CD4-positive, alpha-beta T cell (primary cell): ENCODE data around the gene RIIAD1. TPM values are rescaled to one million over a fixed set of nuclear protein-coding genes. Genes with fewer than 3 reads are reported as not detected.

Experiments used
- ATAC-seq: fragments of 200-7000 bp; cut with Tn5 transposase; one replicate; pipeline ENCODE4 v1.10.0; 2022; ENCODE audit warnings: mild to moderate bottlenecking; ENCODE audit not compliant: poor library complexity
- CTCF ChIA-PET: fragments of 350-600 bp; sonication (Branson Sonifier 250); formaldehyde crosslinking; loops from one replicate; lab custom pipeline; 2021; ENCODE audit warnings: antibody characterized with exemption, inconsistent platforms; lab: Charles Lee
- POLR2A ChIA-PET: fragments of 350-600 bp; sonication (Branson Sonifier 250); formaldehyde crosslinking; loops from one replicate; lab custom pipeline; 2021; ENCODE audit warnings: antibody characterized with exemption, inconsistent platforms; lab: Charles Lee
- DNase-seq, 14 experiments: peaks; one replicate each; pipeline ENCODE4 v3.0.0-alpha.2; 2013 to 2020; ENCODE audit warnings: mixed read lengths in 2 of 14
- H3K27ac ChIP-seq, 2 donors: one replicate each; pipeline versions ENCODE4 v1.5.1 to v1.7.0; 2013; ENCODE audit warnings: low read length in 2 of 2, low read depth in 1 of 2, mild to moderate bottlenecking in 1 of 2
- H3K27me3 ChIP-seq, 2 experiments: 1 replicate in 1 of 2; 2 replicates in 1 of 2; pipeline versions ENCODE4 v1.6.1 to v1.7.0; 2013; ENCODE audit warnings: low read length in 2 of 2, control low read depth in 1 of 2, mild to moderate bottlenecking in 1 of 2, moderate library complexity in 1 of 2; ENCODE audit not compliant: insufficient read depth in 2 of 2, control insufficient read depth in 1 of 2
- H3K36me3 ChIP-seq: one replicate; pipeline ENCODE4 v1.6.1; 2013; ENCODE audit warnings: low read length, control low read depth; ENCODE audit not compliant: insufficient read depth
- H3K4me1 ChIP-seq: one replicate; pipeline ENCODE4 v1.6.1; 2013; ENCODE audit warnings: low read length, control low read depth; ENCODE audit not compliant: insufficient read depth
- H3K4me3 ChIP-seq: one replicate; pipeline ENCODE4 v1.5.1; 2013; ENCODE audit warnings: mild to moderate bottlenecking, low read length, moderate library complexity
- H3K9me3 ChIP-seq, 2 experiments: 1 replicate in 1 of 2; 2 replicates in 1 of 2; pipeline versions ENCODE4 v1.6.1 to v1.7.0; 2013; ENCODE audit warnings: low read length in 2 of 2, mild to moderate bottlenecking in 2 of 2, control low read depth in 1 of 2, moderate library complexity in 1 of 2; ENCODE audit not compliant: control insufficient read depth in 1 of 2, insufficient read depth in 1 of 2
- H3K27ac Mint-ChIP-seq: one replicate; pipeline ENCODE4 v1.8.0; 2020; ENCODE audit warnings: mixed read lengths
- H3K27me3 Mint-ChIP-seq: one replicate; pipeline ENCODE4 v1.8.0; 2021; ENCODE audit warnings: mixed read lengths
- H3K36me3 Mint-ChIP-seq: one replicate; pipeline ENCODE4 v1.8.0; 2021; ENCODE audit warnings: low read depth, mixed read lengths
- H3K4me1 Mint-ChIP-seq: one replicate; pipeline ENCODE4 v1.8.0; 2021; ENCODE audit warnings: low read depth, mixed read lengths
- H3K4me3 Mint-ChIP-seq: one replicate; pipeline ENCODE4 v1.8.0; 2020; ENCODE audit warnings: mild to moderate bottlenecking, mixed read lengths
- H3K9me3 Mint-ChIP-seq: one replicate; pipeline ENCODE4 v1.8.0; 2020; ENCODE audit warnings: mixed read lengths
- intact Hi-C, 2 experiments: fragments of 100-400 bp; cut with DNase I in 1 of 2; cut with micrococcal nuclease in 1 of 2; formaldehyde crosslinking; loops; one replicate each; pipeline versions ENCODE4 v1.15.1 to v1.9.0; 2023 to 2025; cut with DNase I, micrococcal nuclease
- total RNA-seq, 174 experiments: library from RNA in 2 of 174; stranded (reverse) in 2 of 174; gene quantifications; one replicate each; pipeline ENCODE4 v1.2.3 and lab custom pipeline; 2021 to 2026
- TF ChIP-seq, protein P1 (sequence below): fragments of 200-600 bp; IDR thresholded peaks from one replicate; pipeline ENCODE4 v1.8.0; 2022; ENCODE audit warnings: antibody characterized with exemption, mild to moderate bottlenecking

The RIIAD1 gene
- total RNA-seq, 2 experiments from 2014 or later: not detected

GRCh38 chr1:151716771-151717631 lies 4.3 kb upstream of the RIIAD1 start, which contains the start of gene CELF3:
Gene CELF3, minus strand, starts transcription at chr1:151716803. Its CDS starts 783 bp downstream, at chr1:151716020.
- Mint-ChIP-seq H3K4me3 (no peak within 1 kb of the TSS), H3K4me1 (peaks cover 29% of the 10 kb centered on the region), H3K36me3 (no peaks in the 10 kb centered on the region), H3K9me3 (no peaks in the 10 kb centered on the region), H3K27me3 (peaks cover 93% of the 10 kb centered on the region), H3K27ac (no peak within 1 kb of the TSS)
- ATAC-seq (peak; percentile 42), DNase-seq (peak in 5 of 14 experiments; percentile 6 to 57 (median 19))
- H3K27ac ChIP-seq: no peak within 1 kb of the TSS
- H3K36me3 ChIP-seq: no peaks in the 10 kb centered on the region
- H3K4me3 ChIP-seq: no peak within 1 kb of the TSS
- peaks cover 47 to 48% of the 10 kb centered on the region in 2 experiments for H3K27me3 ChIP-seq
- TF ChIP-seq, protein P1, sequence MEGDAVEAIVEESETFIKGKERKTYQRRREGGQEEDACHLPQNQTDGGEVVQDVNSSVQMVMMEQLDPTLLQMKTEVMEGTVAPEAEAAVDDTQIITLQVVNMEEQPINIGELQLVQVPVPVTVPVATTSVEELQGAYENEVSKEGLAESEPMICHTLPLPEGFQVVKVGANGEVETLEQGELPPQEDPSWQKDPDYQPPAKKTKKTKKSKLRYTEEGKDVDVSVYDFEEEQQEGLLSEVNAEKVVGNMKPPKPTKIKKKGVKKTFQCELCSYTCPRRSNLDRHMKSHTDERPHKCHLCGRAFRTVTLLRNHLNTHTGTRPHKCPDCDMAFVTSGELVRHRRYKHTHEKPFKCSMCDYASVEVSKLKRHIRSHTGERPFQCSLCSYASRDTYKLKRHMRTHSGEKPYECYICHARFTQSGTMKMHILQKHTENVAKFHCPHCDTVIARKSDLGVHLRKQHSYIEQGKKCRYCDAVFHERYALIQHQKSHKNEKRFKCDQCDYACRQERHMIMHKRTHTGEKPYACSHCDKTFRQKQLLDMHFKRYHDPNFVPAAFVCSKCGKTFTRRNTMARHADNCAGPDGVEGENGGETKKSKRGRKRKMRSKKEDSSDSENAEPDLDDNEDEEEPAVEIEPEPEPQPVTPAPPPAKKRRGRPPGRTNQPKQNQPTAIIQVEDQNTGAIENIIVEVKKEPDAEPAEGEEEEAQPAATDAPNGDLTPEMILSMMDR: no peak
- peaks cover 24% of the 10 kb centered on the region for H3K4me1 ChIP-seq
- H3K9me3 ChIP-seq: peaks cover 0 to 5% of the 10 kb centered on the region in 2 experiments
- CTCF ChIA-PET: no interaction called here
- POLR2A ChIA-PET: no interaction called here
- intact Hi-C loops: no loop called here

GRCh38 chr1:151718011-151718431 lies 3.3 kb upstream of the RIIAD1 start:
- POLR2A ChIA-PET: no interaction called here

DNA sequence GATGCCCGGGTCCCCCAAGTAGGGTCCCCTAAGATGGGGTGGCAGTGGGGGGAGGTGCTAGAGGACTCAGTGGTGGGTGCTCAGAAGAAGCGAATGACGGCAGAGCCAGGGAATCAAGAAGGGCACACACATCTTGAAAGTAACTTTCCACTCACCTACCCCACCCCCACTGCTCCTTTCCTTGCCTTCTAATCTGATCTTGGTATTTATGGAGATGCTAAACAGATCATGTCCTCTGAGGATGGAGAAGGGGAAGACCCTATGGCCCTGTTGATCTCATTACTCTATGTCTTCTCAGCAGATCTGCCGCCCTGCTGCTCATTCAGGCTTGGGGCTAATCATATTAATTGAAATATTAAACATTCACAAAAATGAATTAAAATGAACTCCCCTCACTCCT lies 2.7 kb upstream of the RIIAD1 start:
- Histone ChIP-seq H3K4me3 (no peak overlapping the region), H3K36me3 (no peaks in the 10 kb centered on the region), H3K4me1 (peaks cover 25% of the 10 kb centered on the region), H3K9me3 (peaks cover 0 to 5% of the 10 kb centered on the region in 2 experiments), H3K27me3 (peaks cover 50 to 56% of the 10 kb centered on the region in 2 experiments), H3K27ac (no peak overlapping the region)
- TF ChIP-seq, protein P1: no peak
- ATAC-seq (no peak), DNase-seq (no peak)
- Mint-ChIP-seq H3K4me1 (peaks cover 34% of the 10 kb centered on the region), H3K27me3 (peaks cover 88% of the 10 kb centered on the region), H3K27ac (no peak overlapping the region), H3K4me3 (no peak overlapping the region), H3K36me3 (no peaks in the 10 kb centered on the region), H3K9me3 (no peaks in the 10 kb centered on the region)
- ChIA-PET POLR2A (no interaction called here), CTCF (no interaction called here)
- intact Hi-C loops: no loop called here

More at GRCh38 chr1:151718011-151718431, 3.3 kb upstream of the RIIAD1 start:
- CTCF ChIA-PET: no interaction called here
- Histone ChIP-seq H3K36me3 (no peaks in the 10 kb centered on the region), H3K27ac (no peak overlapping the region), H3K4me1 (peaks cover 25% of the 10 kb centered on the region), H3K9me3 (peaks cover 0 to 5% of the 10 kb centered on the region in 2 experiments), H3K27me3 (peaks cover 48 to 56% of the 10 kb centered on the region in 2 experiments), H3K4me3 (no peak overlapping the region)
- Mint-ChIP-seq H3K4me1 (peaks cover 34% of the 10 kb centered on the region), H3K27me3 (peaks cover 92% of the 10 kb centered on the region), H3K4me3 (no peak overlapping the region), H3K36me3 (no peaks in the 10 kb centered on the region), H3K27ac (no peak overlapping the region), H3K9me3 (no peaks in the 10 kb centered on the region)
- no peak for DNase-seq
- intact Hi-C loops: no loop called here
- ATAC-seq: no peak
- TF ChIP-seq, protein P1: no peak
